ENCODE data around the gene COBLL1.
A peak's percentile ranks its signal among the peaks of the same experiment; 100 is the strongest.

DNA sequence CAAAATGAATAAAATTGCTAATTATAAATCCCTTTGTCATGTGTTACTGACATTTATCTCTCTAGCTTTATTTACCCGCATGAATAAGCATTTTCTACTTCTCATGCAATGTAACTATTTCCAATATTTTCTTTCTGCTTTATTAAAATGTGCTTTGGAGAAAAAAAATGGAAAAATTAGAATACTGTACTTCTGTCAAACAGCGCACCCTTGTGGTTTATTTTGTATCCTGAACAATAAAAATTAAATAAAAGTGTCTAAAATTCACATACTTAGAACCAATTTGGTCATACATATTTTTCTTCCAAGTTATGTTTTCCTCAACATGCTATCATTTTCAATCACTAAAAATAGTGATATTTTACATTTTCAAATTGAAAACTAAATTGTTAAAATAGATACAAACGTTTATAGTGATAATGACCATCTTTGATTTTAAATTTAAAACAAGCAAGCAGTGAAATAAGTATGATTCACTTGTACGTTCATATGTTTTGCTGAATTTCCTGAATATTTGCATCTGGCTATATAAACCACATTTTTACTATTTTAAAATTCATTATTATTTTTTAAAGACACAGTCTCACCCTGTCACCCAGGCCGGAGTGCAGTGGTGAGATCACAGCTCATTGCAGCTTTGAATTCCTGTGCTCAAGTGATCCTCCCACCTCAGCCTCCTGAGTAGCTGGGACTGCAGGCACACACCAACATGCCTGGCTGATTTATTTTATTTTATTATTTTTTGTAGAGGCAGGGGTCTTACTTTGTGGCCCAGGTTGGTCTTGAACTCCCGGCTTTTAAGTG is 124.4 kb downstream of the COBLL1 start:
- TF ChIP-seq, protein P1, sequence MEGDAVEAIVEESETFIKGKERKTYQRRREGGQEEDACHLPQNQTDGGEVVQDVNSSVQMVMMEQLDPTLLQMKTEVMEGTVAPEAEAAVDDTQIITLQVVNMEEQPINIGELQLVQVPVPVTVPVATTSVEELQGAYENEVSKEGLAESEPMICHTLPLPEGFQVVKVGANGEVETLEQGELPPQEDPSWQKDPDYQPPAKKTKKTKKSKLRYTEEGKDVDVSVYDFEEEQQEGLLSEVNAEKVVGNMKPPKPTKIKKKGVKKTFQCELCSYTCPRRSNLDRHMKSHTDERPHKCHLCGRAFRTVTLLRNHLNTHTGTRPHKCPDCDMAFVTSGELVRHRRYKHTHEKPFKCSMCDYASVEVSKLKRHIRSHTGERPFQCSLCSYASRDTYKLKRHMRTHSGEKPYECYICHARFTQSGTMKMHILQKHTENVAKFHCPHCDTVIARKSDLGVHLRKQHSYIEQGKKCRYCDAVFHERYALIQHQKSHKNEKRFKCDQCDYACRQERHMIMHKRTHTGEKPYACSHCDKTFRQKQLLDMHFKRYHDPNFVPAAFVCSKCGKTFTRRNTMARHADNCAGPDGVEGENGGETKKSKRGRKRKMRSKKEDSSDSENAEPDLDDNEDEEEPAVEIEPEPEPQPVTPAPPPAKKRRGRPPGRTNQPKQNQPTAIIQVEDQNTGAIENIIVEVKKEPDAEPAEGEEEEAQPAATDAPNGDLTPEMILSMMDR (IDR thresholded peaks at IDR 0.05), result peak; percentile 43 to 72 (median 62)
- TF ChIP-seq POLR2A (IDR thresholded peaks at IDR 0.05), result no peak

Measured in heart left ventricle (tissue), 13 donors.